HG03342 (cell line): ENCODE measurements around the gene GPATCH8.

Source experiments
- ATAC-seq: cut with Tn5 transposase; IDR thresholded peaks from one replicate; pipeline ENCODE4 v1.9.1; 2021; ENCODE audit warnings: mild to moderate bottlenecking, moderate library complexity; ENCODE audit not compliant: unreplicated experiment

Gene GPATCH8

DNA sequence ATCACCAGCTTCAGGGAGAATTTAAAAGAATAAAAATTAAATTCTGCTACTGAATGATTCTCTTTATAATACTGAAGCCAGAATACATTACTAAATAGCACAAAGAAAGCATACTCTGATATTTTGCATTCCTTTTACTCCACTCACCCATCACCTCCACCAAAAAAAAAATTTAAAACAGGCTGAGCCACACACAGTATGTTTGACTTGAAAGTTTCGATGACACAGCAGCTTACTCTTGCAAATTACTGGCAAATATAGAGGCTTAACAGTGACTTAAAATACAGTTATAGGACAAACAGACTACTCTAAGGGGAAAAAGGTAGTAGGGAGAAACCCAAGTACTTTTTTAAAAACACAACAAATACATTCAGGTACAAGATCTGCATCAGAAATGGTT lies 39.2 kb downstream of the GPATCH8 start:
- ATAC-seq, result no peak

DNA sequence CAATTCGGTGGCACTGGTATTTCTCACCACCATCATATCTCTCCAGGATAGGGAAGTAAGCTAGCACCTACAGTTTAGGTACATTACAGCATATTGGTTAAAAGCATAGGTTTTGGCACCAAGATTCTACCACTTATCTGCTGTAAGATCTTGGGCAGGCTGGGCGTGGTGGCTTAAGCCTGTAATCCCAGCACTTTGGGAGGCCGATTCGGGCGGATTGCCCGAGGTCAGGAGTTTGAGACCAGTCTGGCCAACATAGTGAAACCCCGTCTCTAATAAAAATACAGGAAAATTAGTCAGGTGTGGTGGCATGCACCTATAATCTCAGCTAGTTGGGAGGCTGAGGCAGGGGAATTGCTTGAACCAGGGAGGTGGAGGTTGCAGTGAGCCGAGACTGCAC lies 51.4 kb downstream of the GPATCH8 start:
- no peak for ATAC-seq

GRCh38 chr17:44451016-44451627 lies 52.1 kb downstream of the GPATCH8 start:
- no peak for ATAC-seq

DNA sequence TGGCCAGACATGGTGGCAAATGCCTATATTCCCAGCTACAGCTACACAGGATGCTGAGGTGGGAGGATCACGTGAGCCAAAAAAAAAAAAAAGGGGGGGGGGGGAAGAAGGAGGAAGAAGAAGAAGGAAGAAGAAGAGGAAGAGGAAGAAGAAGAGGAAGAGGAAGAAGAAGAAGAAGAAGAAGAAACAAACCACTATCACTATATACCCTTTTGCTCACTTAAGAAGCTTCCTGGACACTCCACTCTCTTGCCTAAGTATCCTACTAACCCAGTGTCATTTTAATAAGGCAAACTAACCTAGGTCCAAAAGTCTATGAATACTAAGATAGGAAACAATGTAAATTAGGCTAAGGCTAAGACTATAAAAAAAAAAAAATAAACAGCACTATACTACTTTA lies 54.8 kb downstream of the GPATCH8 start:
- no peak for ATAC-seq

- ATAC-seq, result no peak
Observed at GRCh38 chr17:44444735-44445105, 58.5 kb downstream of the GPATCH8 start.

DNA sequence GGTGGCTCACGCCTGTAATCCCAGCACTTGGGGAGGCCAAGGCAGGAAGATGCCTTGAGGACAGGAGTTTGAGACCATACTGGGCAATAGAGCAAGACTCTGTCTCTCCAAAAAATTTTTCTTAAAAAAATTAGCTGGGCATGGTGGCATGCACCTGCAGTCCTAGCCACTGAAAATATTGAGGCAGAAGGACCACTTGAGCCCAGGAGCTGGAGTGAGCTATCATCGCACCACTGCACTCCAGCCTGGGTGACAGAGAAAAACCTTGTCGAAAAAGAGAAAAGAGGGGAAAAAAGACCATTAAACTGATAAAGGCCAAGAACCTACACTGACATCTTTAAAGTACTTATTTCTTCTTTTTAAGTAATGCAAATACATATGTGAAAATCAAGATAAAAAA lies 60.4 kb downstream of the GPATCH8 start:
- no peak for ATAC-seq

DNA sequence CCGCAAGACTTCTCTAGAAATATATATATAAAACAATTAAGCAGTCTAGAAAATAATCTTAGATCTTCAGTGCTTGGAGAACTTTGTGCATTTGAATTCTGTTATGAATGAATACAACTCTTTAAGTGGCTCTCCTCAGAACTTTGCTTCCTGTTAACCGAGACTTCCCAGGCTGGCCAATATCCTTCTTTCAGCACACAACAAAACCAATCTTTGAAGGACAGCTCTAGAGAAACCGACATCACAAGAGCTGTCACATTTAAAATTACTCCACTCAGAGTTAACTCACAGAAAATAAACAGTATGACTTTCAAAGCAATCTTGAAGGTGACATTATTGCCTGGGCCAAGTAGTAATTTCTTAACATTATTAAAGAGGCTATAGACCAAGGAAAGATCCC lies 64.0 kb downstream of the GPATCH8 start:
- ATAC-seq, result no peak

- no peak for ATAC-seq
Observed at GRCh38 chr17:44438636-44439035, 64.6 kb downstream of the GPATCH8 start.

DNA sequence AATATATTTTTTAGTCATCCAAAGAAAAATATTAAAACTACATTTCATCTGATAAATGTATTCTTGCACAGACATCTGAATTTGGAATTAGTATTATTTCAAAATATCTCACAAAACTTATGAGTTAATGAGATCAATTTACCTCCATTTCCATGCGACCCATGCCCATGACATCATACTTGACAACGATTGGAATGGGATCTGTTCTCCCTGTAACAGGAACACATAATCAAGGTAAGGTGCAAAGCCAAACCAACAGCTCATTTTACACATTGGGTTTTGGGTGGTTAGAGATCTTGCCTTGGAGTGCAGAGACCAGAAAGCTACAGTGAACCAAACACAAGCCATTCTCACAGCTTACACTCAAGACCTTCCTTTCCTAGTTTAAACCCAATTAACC lies 66.9 kb downstream of the GPATCH8 start:
- ATAC-seq, result no peak

GRCh38 chr17:44432254-44433157 lies 70.7 kb downstream of the GPATCH8 start:
- no peak for ATAC-seq

DNA sequence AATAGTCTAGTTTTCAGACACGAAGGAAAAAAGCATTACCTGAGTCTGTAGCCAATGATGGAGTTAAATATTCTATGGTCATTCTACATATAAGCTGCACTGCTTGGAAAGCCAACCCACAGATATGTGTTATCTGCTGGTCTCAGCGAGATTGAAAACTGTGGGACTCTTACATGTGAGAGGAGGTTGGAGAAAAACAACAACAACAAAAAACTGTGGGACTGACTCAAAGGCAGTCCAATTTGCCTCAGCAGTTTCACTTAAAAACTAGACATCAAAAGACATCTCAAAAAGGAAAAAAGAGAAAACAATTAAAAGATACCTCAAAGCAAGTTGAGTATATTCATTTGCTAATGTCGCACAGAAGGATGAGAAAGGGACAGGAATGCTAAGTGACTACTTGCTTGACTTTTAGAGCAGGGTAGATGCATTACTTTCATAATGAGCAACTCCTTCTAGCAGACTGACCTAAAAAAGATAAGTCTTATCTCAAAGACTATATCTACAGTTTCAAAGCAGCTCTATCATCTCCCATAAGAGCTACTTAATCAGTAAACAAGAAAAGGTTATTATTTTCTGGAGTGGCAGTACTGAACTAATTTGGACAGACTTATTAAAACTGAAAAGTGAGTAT lies 78.3 kb downstream of the GPATCH8 start:
- no peak for ATAC-seq

GRCh38 chr17:44417553-44417952 lies 85.7 kb downstream of the GPATCH8 start:
- ATAC-seq, result no peak

DNA sequence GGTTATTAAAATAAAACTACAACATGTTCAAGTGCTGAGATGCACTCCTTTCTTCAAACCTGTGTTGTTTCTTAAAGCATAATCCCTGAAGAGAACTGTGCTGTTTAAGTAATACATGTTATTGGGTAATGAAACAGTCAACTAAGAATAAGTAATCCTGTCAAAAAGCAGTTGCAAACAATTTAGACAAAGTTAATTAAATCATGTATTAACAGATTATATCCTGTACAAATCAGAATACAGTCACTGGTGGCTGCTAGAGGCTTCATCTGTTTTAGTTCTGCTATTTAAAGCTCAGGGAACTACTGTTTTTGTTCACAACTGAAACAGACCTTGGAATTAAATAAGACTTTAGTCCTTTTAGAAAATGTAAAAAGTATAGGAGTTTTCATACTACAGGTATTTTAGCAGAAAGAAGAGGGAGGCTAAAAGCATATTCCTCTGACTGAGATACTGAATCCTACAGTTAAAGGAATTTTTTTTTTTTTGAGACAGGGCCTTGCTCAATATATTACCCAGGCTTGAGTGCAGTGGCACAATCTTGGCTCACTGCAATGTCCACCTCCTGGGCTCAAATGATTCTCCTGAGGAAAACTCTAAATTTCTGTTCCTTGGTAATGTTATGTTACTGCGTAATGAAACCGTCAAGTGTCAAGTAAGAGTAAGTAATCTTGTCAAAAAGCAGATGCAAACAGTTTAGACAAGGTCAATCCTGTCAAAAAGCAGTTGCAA lies 86.5 kb downstream of the GPATCH8 start:
- no peak for ATAC-seq

DNA sequence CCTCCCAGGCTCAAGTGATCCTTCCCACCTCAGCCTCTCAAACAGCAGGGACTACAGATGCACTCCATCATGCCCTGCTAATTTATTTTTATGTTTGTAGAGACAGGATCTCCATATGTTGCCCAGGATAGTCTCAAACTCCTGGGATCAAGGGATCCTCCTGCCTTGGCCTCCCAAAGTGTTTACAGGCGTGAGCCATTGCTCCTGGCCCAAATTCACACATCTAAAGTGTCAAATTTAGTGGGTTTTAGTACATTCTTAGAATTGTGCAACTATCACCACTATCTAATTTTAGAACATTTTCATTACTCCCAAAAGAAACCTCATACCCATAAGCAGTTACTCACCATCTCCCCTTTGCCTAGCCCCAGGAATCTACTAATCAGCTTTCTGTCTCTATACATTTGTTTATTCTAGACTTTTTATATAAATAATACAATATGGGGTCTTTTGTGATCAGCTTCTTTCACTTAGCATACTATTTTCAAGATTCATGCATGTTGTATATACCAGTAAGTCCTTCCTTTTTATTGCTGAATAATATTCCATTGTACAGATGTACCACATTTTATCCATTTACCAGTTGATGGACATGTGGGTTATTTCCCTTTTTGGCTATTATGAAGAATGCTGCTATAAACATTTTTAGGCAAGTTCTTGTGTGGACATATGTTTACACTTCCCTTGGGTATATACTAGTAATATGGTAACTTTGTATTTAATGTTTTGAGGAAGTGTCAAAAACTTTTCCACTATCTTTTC lies 88.6 kb downstream of the GPATCH8 start:
- no peak for ATAC-seq

GRCh38 chr17:44409309-44410028 lies 93.7 kb downstream of the GPATCH8 start:
- no peak for ATAC-seq

- no peak for ATAC-seq
Observed at GRCh38 chr17:44408786-44409185, 94.4 kb downstream of the GPATCH8 start.

GRCh38 chr17:44402564-44403172 lies 100.5 kb downstream of the GPATCH8 start:
- ATAC-seq, result peak; percentile 62

DNA sequence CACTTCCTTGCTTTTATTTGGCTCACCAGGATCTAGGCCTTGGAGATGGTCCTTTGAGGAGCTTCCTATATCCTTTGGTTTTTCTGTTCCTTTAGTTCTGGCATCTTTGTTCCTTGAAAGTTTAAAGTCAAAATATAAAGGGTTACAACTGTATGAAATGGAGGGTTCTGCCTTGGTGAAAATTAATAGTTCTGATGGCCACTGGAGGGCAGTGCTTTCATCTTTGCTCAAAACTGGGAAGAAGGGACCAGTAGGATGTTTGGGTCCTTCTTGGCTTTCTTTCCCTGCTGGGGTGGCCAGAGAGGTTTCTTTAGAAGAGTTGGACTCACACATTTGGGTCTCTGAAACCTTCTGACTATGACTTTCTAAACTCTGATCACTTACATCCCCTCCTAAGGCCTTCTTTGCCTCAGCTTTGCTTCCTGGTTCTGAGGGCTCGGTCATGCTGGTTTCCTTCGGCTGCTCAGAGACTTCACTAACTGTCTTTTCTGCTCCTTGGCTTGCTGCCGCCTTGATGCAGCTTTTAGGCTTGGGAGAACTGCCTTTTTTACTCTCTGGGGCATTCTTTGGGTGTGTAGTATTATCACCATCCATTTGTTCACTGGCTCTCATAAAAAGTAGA lies 102.9 kb downstream of the GPATCH8 start:
- no peak for ATAC-seq
